Gastroesophageal sphincter (tissue), 4 donors: ENCODE results near the gene MLN. TPM values are rescaled to one million over a fixed set of nuclear protein-coding genes. Genes with fewer than 3 reads are reported as not detected.

Experiments used
- ATAC-seq: fragments of 150-250 bp; one replicate; pipeline ENCODE4 v1.9.1; 2016; ENCODE audit warnings: mild to moderate bottlenecking, moderate library complexity
- H3K27ac ChIP-seq, 4 donors: fragments of 200-600 bp; sonication (generic) in 3 of 4; 1 replicate in 3 of 4; 2 replicates in 1 of 4; pipeline ENCODE4 v1.5.1; 2016 to 2019
- H3K27me3 ChIP-seq: fragments of 200-600 bp; sonication (generic); one replicate; pipeline ENCODE4 v1.5.1; 2019
- H3K36me3 ChIP-seq, 2 donors: fragments of 200-600 bp; sonication (generic); one replicate each; pipeline ENCODE4 v1.5.1; 2019; ENCODE audit warnings: control low read depth in 1 of 2
- H3K4me1 ChIP-seq, 3 donors: fragments of 200-600 bp; sonication (generic); 1 replicate in 2 of 3; 2 replicates in 1 of 3; pipeline ENCODE4 v1.5.1; 2016 to 2019; ENCODE audit warnings: control low read depth in 2 of 3
- H3K4me3 ChIP-seq, 2 donors: fragments of 200-600 bp; sonication (generic); one replicate each; pipeline ENCODE4 v1.5.1; 2019; ENCODE audit warnings: mild to moderate bottlenecking in 1 of 2, moderate library complexity in 1 of 2
- H3K9me3 ChIP-seq, 3 donors: fragments of 200-600 bp; sonication (generic); one replicate each; pipeline ENCODE4 v1.5.1; 2017 to 2019; ENCODE audit warnings: control low read depth in 2 of 3
- EP300 ChIP-seq: sonication (generic); formaldehyde crosslinking; IDR thresholded peaks from one replicate; pipeline ENCODE4 v1.6.1; 2017; ENCODE audit warnings: antibody characterized with exemption, mild to moderate bottlenecking
- POLR2A ChIP-seq, 2 donors: fragments of 450-650 bp; IDR thresholded peaks; one replicate each; pipeline ENCODE4 v1.6.1; 2017; ENCODE audit warnings: antibody characterized with exemption in 2 of 2, mild to moderate bottlenecking in 2 of 2, moderate library complexity in 1 of 2
- POLR2AphosphoS5 ChIP-seq: sonication (generic); formaldehyde crosslinking; IDR thresholded peaks from one replicate; pipeline ENCODE4 v1.6.1; 2017; ENCODE audit warnings: antibody characterized with exemption
- WGBS, 2 donors: methylation state at CpG; one replicate each; pipeline ENCODE4 v1.1.5; 2018; ENCODE audit warnings: low coverage in 1 of 2; 5-methylcytosine and 5-hydroxymethylcytosine counted together
- total RNA-seq, 4 donors: library from RNA; depleted of rRNA; stranded (reverse); fragments of >200 nt; gene quantifications; one replicate each; pipeline ENCODE4 v1.1.0, GENCODE V29; 2016
- TF ChIP-seq, protein P1 (sequence below), 4 experiments: fragments of 200-600 bp in 2 of 4; fragments of 450-650 bp in 2 of 4; sonication (generic) in 1 of 4; IDR thresholded peaks; one replicate each; pipeline ENCODE4 v1.5.1; 2017 to 2019; ENCODE audit warnings: antibody characterized with exemption in 4 of 4, mild to moderate bottlenecking in 2 of 4, moderate library complexity in 2 of 4

The MLN gene
- total RNA-seq, 4 donors from 2014 or later, result not detected

DNA sequence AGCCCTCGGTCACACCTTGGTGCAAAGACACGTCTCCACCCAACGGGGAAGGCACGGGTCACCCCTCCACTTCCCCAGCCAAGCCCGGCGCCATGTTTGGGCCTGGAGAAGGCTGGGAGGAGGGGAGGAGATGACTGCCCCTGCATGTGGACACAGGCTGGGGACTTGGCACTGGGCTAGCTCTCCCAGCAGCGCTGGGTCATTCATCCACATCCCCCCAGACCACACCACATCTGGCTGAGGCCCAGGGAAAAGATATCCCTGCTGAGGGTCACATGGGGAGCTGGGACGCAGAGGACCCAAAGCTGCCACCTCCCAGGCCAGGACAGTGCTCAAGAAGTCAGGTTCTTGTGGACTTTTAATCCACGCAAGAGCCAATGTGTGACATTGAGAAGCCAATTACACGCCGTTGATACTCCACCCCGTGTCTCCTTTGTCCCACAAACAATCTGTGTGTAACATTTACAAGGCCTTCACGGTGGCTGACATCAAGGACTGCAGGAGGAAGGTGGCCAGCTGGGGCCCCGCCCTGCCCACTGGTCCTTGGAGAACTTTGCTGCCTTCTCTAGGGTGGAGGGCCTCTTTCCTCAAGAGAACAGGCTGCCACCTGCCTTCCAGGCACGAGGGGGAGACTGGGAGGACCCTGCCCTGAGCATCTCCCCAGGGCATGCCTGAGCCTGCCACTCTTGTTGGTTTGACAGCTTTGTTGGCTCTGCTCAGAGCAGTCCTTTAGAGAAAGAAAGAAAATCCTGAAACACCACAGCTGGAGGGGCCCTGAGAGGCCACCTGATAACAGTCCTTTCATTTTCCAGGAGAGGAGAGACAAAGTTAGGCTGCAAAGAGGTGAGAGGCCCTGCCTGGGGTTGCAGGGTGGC is 51.8 kb downstream of the MLN start:
- Histone ChIP-seq H3K36me3 (no peaks in the 10 kb centered on the region), H3K4me1 (no peaks in the 10 kb centered on the region), H3K27ac (no peak overlapping the region), H3K9me3 (no peaks in the 10 kb centered on the region), H3K4me3 (no peak overlapping the region), H3K27me3 (peaks cover 18% of the 10 kb centered on the region)
- TF ChIP-seq, protein P1, sequence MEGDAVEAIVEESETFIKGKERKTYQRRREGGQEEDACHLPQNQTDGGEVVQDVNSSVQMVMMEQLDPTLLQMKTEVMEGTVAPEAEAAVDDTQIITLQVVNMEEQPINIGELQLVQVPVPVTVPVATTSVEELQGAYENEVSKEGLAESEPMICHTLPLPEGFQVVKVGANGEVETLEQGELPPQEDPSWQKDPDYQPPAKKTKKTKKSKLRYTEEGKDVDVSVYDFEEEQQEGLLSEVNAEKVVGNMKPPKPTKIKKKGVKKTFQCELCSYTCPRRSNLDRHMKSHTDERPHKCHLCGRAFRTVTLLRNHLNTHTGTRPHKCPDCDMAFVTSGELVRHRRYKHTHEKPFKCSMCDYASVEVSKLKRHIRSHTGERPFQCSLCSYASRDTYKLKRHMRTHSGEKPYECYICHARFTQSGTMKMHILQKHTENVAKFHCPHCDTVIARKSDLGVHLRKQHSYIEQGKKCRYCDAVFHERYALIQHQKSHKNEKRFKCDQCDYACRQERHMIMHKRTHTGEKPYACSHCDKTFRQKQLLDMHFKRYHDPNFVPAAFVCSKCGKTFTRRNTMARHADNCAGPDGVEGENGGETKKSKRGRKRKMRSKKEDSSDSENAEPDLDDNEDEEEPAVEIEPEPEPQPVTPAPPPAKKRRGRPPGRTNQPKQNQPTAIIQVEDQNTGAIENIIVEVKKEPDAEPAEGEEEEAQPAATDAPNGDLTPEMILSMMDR (IDR thresholded peaks at IDR 0.05), result no peak
- TF ChIP-seq EP300 (no peak), POLR2AphosphoS5 (no peak), POLR2A (IDR thresholded peaks at IDR 0.05) (no peak)
- no CpG with 5 or more reads among the region's 15 CpGs for WGBS, 2 donors
- ATAC-seq, result no peak

DNA sequence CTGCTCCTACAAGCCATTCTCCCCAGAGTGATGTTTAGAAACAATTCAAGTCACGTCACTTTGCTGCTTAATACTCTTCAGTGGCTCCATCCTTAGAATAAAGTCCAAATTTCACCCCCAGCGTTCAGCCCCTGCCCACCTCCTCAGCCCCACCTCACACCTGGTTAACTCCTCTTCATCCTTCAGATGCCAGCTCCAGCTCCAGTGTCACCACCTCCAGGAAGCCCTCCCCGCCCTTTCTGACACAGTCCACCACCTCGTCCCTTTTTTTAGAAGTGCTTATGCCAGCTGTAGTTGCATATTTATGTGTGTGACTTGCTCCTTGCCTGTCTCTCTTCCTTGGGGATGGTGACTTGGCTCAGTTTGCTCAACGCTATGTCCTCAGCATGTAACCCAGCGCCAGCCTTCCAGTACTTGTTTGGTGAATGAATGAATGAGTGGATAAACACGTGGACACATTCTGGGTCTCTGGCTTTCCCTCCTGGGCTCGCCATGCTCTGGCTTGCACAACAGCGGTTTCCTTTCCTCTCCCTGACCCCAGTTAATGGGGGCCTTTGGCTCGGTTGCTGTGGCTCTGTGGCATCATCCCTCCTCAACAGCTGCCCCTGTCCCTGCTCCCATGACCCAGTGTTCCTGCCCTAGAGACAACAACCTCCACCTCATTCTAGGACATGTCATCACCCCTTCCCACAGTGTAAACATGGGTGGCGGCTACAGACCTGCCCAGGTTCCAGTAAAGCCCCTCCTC is 53.4 kb downstream of the MLN start:
- 42 to 54% methylated on average over 6 to 8 of the region's 11 CpGs for WGBS, 2 donors
- TF ChIP-seq, protein P1 (IDR thresholded peaks at IDR 0.05), result no peak
- Histone ChIP-seq H3K27ac (no peak overlapping the region), H3K36me3 (no peaks in the 10 kb centered on the region), H3K4me3 (no peak overlapping the region), H3K27me3 (peaks cover 25% of the 10 kb centered on the region), H3K9me3 (no peaks in the 10 kb centered on the region), H3K4me1 (peaks cover 0 to 8% (median 0%) of the 10 kb centered on the region in 3 donors)
- ATAC-seq, result peak; percentile 37

DNA sequence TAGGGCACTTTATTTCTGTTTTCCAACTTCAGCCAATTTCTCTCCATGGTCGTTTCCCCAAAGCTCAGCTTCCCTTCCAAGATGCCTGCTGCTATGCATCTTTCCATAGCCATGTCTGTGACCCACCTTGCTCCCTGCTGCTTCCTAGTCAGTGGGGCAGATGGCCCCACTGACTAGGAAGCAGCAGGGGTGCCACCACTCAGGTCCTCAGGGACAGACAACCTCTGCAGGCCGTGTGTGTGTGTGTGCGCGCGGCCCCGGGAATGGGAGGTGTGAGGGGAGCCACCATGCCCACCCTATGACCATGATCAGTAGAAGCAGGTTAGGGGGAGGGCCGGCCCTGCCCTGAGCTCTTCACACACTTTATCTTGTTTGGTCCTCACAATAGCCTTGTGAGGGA is 54.4 kb downstream of the MLN start:
- Histone ChIP-seq H3K27ac (no peak overlapping the region), H3K27me3 (peaks cover 22% of the 10 kb centered on the region), H3K36me3 (no peaks in the 10 kb centered on the region), H3K9me3 (no peaks in the 10 kb centered on the region), H3K4me3 (no peak overlapping the region), H3K4me1 (peaks cover 0 to 17% (median 0%) of the 10 kb centered on the region in 3 donors)
- TF ChIP-seq EP300 (no peak), POLR2AphosphoS5 (no peak), POLR2A (IDR thresholded peaks at IDR 0.05) (no peak)
- TF ChIP-seq, protein P1 (IDR thresholded peaks at IDR 0.05), result no peak
- 69 to 77% methylated on average over 1 to 2 of the region's 7 CpGs for WGBS, 2 donors
- ATAC-seq, result no peak

DNA sequence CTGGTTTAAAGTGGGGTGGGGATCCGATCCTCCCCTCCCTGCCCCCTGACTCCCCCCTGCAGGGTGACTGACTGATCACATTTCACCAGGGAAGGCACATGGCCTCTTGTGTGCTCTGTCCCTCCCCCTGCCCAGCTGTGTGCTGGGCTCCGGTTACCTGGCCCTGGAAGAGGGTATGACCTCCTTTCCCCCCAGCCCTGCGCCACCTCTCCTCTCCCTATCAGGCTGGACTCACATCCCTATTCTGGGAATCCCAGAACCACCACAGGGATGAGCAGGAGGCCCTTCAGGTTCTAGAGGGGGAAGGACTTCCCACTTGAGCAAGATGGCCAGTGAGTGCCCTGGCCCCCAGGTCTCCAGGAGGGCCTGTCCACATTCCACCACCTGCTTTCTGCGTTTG is 55.0 kb downstream of the MLN start:
- TF ChIP-seq, protein P1 (IDR thresholded peaks at IDR 0.05), result no peak
- no peak for TF ChIP-seq EP300
- TF ChIP-seq POLR2AphosphoS5, result no peak
- TF ChIP-seq POLR2A (IDR thresholded peaks at IDR 0.05), result no peak
- no peak for ATAC-seq
- 76% methylated on average over 3 of the region's 4 CpGs; no CpG with 5 or more reads in 1 of the 2 donors for WGBS, 2 donors
- Histone ChIP-seq H3K27ac (no peak overlapping the region), H3K4me3 (no peak overlapping the region), H3K4me1 (peaks cover 0 to 19% (median 0%) of the 10 kb centered on the region in 3 donors), H3K9me3 (no peaks in the 10 kb centered on the region), H3K36me3 (no peaks in the 10 kb centered on the region), H3K27me3 (peaks cover 22% of the 10 kb centered on the region)
